ENCODE data around the gene SLFN13. TPM values are rescaled to one million over a fixed set of nuclear protein-coding genes. Genes with fewer than 3 reads are reported as not detected.
"Not testable (repeated sequence)": the region's sequence is repeated elsewhere in the genome, so short reads cannot be mapped to it uniquely, and the experiment has no call there.

SLFN13 gene
- total RNA-seq, 1 experiment from 2014 or later: 56.5 TPM

- ATAC-seq (no peak), DNase-seq (ENCODE audit: low read depth, low spot score) (no peak)
- Histone ChIP-seq H3K27me3 (ENCODE audit: control insufficient read depth, insufficient read depth, low read length) (no peaks in the 10 kb centered on the region), H3K4me1 (ENCODE audit: control insufficient read depth, insufficient read depth, low read length) (no peaks in the 10 kb centered on the region), H3K27ac (ENCODE audit: low read length) (no peak overlapping the region), H3K36me3 (ENCODE audit: control insufficient read depth, insufficient read depth, low read length) (peaks cover 5% of the 10 kb centered on the region; the same call in 1 of the 2 replicates), H3K9me3 (ENCODE audit: control insufficient read depth, insufficient read depth, low read depth, low read length) (no peaks in the 10 kb centered on the region), H3K4me3 (ENCODE audit: low read depth in 2 of 2, low read length in 2 of 2) (no peak overlapping the region)
- intact Hi-C loops (cut with micrococcal nuclease; ENCODE audit: unreplicated experiment) (no loop called here), in situ Hi-C loops (cut with HindIII; ENCODE audit: low pct_unique_long_range_greater_than_20kb, low sequenced_read_pairs) (no loop called here)
- ChIA-PET CTCF (no interaction called here), POLR2A (no interaction called here)
- TF ChIP-seq SIN3A (IDR thresholded peaks at IDR 0.05; ENCODE audit: borderline replicate concordance, insufficient read depth, low read depth, low read length) (no peak), TCF7L2 (IDR thresholded peaks at IDR 0.05; ENCODE audit: low read depth, low read length) (no peak), POLR2AphosphoS5 (IDR thresholded peaks at IDR 0.05; ENCODE audit: low read depth, low read length) (no peak), REST (IDR thresholded peaks at IDR 0.05; ENCODE audit: insufficient read depth in 1 of 2, low read depth in 2 of 2, low read length in 1 of 2) (no peak), CTCF (IDR thresholded peaks at IDR 0.05) (no peak)
- no TSS peak for BruUV-seq (replicated peaks)
Measured at GRCh38 chr17:35423761-35424160, 24.8 kb downstream of the SLFN13 start.

- H3K4me3 ChIP-seq (ENCODE audit: low read depth in 2 of 2, low read length in 2 of 2); H3K4me1 ChIP-seq (ENCODE audit: control insufficient read depth, insufficient read depth, low read length); H3K36me3 ChIP-seq (ENCODE audit: control insufficient read depth, insufficient read depth, low read length); H3K9me3 ChIP-seq (ENCODE audit: control insufficient read depth, insufficient read depth, low read depth, low read length); CTCF ChIA-PET; H3K27me3 ChIP-seq (ENCODE audit: control insufficient read depth, insufficient read depth, low read length); intact Hi-C loops (cut with micrococcal nuclease; ENCODE audit: unreplicated experiment); H3K27ac ChIP-seq (ENCODE audit: low read length); DNase-seq (ENCODE audit: low read depth, low spot score); BruUV-seq (replicated peaks); in situ Hi-C loops (cut with HindIII; ENCODE audit: low pct_unique_long_range_greater_than_20kb, low sequenced_read_pairs); POLR2A ChIA-PET; ATAC-seq: not testable (repeated sequence)
Measured at GRCh38 chr17:35421069-35421468, 27.5 kb downstream of the SLFN13 start.

DNA sequence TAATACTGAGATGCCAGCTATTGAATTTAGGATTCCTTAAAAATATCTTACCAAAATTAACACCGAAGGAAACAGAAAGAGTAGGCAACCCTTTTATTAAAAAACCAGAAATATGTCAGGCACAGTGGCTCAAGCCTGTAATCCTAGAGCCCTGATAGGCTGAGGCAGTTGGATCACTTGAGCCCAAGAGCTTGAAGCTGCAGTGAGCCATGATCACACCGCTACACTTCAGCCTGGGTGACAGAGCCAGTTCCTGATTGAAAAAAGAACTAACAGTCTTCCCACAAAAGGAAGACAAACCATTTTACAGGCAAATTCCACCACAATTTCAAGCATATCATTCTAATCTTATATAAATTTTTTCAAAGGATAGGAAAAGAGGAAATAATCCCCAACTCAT, 31.9 kb downstream of the SLFN13 start:
- Histone ChIP-seq H3K9me3 (ENCODE audit: control insufficient read depth, insufficient read depth, low read depth, low read length) (no peaks in the 10 kb centered on the region), H3K4me3 (ENCODE audit: low read depth in 2 of 2, low read length in 2 of 2) (no peak overlapping the region), H3K36me3 (ENCODE audit: control insufficient read depth, insufficient read depth, low read length) (peaks cover 5% of the 10 kb centered on the region; the same call in 1 of the 2 replicates), H3K27ac (ENCODE audit: low read length) (no peak overlapping the region), H3K27me3 (ENCODE audit: control insufficient read depth, insufficient read depth, low read length) (no peaks in the 10 kb centered on the region), H3K4me1 (ENCODE audit: control insufficient read depth, insufficient read depth, low read length) (no peaks in the 10 kb centered on the region)
- intact Hi-C loops (cut with micrococcal nuclease; ENCODE audit: unreplicated experiment): no loop called here
- POLR2A ChIA-PET: no interaction called here
- ATAC-seq (no peak), DNase-seq (ENCODE audit: low read depth, low spot score) (no peak)
- in situ Hi-C loops (cut with HindIII; ENCODE audit: low pct_unique_long_range_greater_than_20kb, low sequenced_read_pairs): no loop called here
- no TSS peak for BruUV-seq (replicated peaks)
- no peak for TF ChIP-seq TCF7L2 (IDR thresholded peaks at IDR 0.05; ENCODE audit: low read depth, low read length)
- no peak for TF ChIP-seq POLR2AphosphoS5 (IDR thresholded peaks at IDR 0.05; ENCODE audit: low read depth, low read length)
- no peak for TF ChIP-seq SIN3A (IDR thresholded peaks at IDR 0.05; ENCODE audit: borderline replicate concordance, insufficient read depth, low read depth, low read length)
- TF ChIP-seq REST (IDR thresholded peaks at IDR 0.05; ENCODE audit: insufficient read depth in 1 of 2, low read depth in 2 of 2, low read length in 1 of 2): no peak
- TF ChIP-seq CTCF (IDR thresholded peaks at IDR 0.05): no peak
- CTCF ChIA-PET: no interaction called here

GRCh38 chr17:35414707-35415106, 33.9 kb downstream of the SLFN13 start:
- CTCF ChIA-PET; H3K9me3 ChIP-seq (ENCODE audit: control insufficient read depth, insufficient read depth, low read depth, low read length); in situ Hi-C loops (cut with HindIII; ENCODE audit: low pct_unique_long_range_greater_than_20kb, low sequenced_read_pairs); H3K27ac ChIP-seq (ENCODE audit: low read length); DNase-seq (ENCODE audit: low read depth, low spot score); H3K27me3 ChIP-seq (ENCODE audit: control insufficient read depth, insufficient read depth, low read length); POLR2A ChIA-PET; ATAC-seq; H3K4me1 ChIP-seq (ENCODE audit: control insufficient read depth, insufficient read depth, low read length); H3K36me3 ChIP-seq (ENCODE audit: control insufficient read depth, insufficient read depth, low read length); intact Hi-C loops (cut with micrococcal nuclease; ENCODE audit: unreplicated experiment); H3K4me3 ChIP-seq (ENCODE audit: low read depth in 2 of 2, low read length in 2 of 2); BruUV-seq (replicated peaks): not testable (repeated sequence)
